GM19467 (cell line): ENCODE data around the gene RAMACL.

Source experiments
- ATAC-seq: cut with Tn5 transposase; IDR thresholded peaks from one replicate; pipeline ENCODE4 v1.9.1; 2021; ENCODE audit warnings: mild to moderate bottlenecking, moderate library complexity; ENCODE audit not compliant: unreplicated experiment

The RAMACL gene

GRCh38 chr6:166618866-166619761 lies 32.6 kb upstream of the RAMACL start:
- ATAC-seq, result no peak

- no peak for ATAC-seq
These were observed 31.8 kb upstream of the RAMACL start for GRCh38 chr6:166618251-166618650.

- ATAC-seq, result no peak
These were observed 30.9 kb upstream of the RAMACL start for GRCh38 chr6:166617359-166617758.

GRCh38 chr6:166616261-166617238 lies 30.1 kb upstream of the RAMACL start:
- no peak for ATAC-seq

- ATAC-seq, result no peak
These were observed 28.7 kb upstream of the RAMACL start for GRCh38 chr6:166615059-166615770.

GRCh38 chr6:166614589-166614988 lies 28.1 kb upstream of the RAMACL start:
- ATAC-seq, result no peak

- no peak for ATAC-seq
These were observed 27.7 kb upstream of the RAMACL start for GRCh38 chr6:166614171-166614583.

- no peak for ATAC-seq
These were observed 26.5 kb upstream of the RAMACL start for GRCh38 chr6:166613027-166613426.

GRCh38 chr6:166612471-166612881 lies 26.0 kb upstream of the RAMACL start:
- ATAC-seq, result no peak

GRCh38 chr6:166611631-166612030 lies 25.2 kb upstream of the RAMACL start:
- no peak for ATAC-seq

GRCh38 chr6:166610069-166610468 lies 23.6 kb upstream of the RAMACL start:
- ATAC-seq, result no peak

- ATAC-seq, result no peak
These were observed 22.3 kb upstream of the RAMACL start for GRCh38 chr6:166608774-166609173.

GRCh38 chr6:166605752-166606151 lies 19.3 kb upstream of the RAMACL start:
- ATAC-seq, result no peak

- ATAC-seq, result no peak
These were observed 18.4 kb upstream of the RAMACL start for GRCh38 chr6:166604911-166605310.

GRCh38 chr6:166604328-166604727 lies 17.9 kb upstream of the RAMACL start:
- ATAC-seq, result no peak

GRCh38 chr6:166603043-166603690 lies 16.7 kb upstream of the RAMACL start:
- ATAC-seq, result no peak

- ATAC-seq, result no peak
These were observed 15.5 kb upstream of the RAMACL start for GRCh38 chr6:166601956-166602355.

- ATAC-seq, result no peak
These were observed 14.5 kb upstream of the RAMACL start for GRCh38 chr6:166600931-166601330.

GRCh38 chr6:166599205-166599604 lies 12.7 kb upstream of the RAMACL start:
- ATAC-seq, result no peak

GRCh38 chr6:166598441-166599138 lies 12.1 kb upstream of the RAMACL start:
- no peak for ATAC-seq
